HG03575 (cell line): ENCODE results near the gene GATA3.

ENCODE experiments used
- ATAC-seq: cut with Tn5 transposase; IDR thresholded peaks from one replicate; pipeline ENCODE4 v1.9.1; 2021; ENCODE audit not compliant: unreplicated experiment, insufficient number of reproducible peaks, low FRiP score; ENCODE audit errors: extremely low read depth

GATA3 gene

DNA sequence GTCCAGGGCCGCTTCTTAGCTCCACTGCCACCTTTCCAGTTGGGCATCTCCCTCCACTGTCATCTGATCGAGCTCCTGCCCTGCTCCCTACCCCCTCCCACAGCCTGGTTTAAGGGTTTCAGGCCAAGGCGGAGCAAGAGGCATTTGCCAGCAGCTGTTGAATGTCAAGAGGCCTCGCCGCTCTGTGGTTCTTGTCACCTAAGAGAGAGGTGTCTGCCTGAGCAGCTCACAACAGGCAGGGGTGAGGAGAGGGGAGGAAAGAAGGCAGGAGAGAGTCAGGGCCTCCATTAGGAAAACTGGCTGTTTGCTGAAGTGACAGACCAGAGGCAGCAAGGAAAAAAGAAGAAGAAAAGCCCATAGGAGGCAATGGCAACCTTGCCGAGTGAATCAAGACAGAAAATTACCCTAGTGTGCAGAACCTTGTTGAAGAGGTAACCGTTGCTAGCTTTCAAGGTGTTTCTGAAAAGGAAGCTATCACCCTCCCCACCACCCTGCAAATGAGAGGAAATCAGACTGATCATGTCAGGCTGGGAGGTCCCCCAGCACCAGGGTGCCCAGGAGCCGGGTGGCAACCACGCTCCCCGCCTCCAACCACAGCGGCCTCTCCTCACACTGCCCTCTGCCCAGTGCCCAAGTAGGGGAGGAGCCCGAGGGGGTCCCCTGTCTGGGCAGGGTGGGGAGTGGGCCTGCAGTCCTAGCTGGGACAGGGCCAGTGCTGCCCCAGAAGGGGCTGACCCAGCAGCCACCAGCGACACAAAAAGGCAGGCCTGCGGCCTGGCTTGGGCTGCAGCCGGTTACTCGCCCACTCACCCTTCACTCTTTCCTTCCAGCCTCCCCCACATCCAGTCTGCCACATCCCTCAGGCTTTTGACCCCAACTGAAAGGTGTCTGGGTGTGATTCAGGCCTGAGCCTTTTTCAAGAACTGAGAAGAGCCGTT is 7.1 kb downstream of the GATA3 start:
- ATAC-seq = no peak

DNA sequence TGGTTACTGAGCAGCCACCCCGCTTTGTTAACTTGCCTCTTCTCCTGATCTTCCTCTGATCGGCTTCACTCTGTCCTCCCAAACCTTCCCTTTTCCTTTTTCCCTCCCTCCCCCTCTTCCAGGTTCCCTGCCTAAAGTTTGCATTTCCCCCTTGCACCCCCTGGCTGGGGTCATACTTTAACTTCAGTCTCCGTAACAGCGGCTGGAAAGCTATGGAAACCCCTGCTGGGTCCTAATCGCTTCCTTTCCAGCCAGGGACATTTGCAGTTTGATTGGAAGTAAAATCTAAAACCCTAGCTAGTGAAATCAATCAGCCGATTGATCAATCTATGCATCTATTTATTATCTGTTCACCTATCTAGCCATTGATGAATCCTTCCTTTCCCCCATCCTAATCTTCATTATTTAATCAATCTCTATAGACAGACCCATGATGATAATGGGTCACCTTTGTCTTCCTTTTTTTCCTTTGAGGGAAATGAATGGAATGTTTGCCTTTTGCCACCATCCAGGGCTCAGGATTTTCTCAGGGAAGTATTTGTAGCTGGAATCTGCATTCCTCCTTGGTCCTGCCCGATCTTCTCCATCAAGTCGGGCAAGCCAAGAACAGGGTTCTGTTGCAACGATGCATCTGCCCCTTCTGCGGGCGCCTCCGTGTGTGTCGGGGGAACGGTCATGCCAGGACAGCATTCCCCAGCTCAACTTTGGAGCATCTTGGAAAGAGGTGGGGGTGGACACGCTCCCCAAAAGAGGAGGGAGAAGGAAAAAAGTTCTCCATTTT is 8.8 kb downstream of the GATA3 start:
- no peak for ATAC-seq

DNA sequence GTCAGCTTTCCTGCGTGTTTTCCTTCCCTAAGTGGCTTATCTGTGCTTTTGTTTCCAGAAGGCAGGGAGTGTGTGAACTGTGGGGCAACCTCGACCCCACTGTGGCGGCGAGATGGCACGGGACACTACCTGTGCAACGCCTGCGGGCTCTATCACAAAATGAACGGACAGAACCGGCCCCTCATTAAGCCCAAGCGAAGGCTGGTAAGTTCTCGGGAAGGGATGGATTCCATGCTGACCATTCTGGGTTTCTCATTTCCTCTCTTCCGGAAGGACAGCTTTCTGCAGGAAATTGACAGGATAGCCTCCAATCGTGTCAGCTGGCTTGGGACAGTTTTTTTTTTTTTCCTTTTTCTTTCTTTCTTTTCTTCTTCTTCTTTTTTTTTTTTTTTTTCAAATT is 9.4 kb downstream of the GATA3 start:
- ATAC-seq = no peak

DNA sequence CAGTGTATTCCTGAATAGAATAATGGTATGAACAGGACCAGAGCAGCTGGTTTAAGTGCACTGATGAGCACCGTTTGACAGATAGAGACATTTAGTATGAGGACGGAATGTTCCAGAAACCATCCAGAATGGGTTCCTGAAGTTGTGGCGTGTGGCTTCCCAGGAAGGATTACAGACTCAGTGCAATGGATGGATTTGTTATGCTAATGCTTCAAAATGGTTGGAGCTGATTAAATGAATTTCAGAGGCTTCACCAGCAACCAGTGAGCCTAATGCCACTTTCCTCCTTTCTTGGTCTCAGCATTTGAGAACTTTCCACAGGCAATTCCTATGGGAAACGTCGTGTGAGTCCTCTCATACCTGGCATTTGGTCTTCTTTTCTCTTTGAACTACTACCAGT is 9.9 kb downstream of the GATA3 start:
- ATAC-seq = no peak

DNA sequence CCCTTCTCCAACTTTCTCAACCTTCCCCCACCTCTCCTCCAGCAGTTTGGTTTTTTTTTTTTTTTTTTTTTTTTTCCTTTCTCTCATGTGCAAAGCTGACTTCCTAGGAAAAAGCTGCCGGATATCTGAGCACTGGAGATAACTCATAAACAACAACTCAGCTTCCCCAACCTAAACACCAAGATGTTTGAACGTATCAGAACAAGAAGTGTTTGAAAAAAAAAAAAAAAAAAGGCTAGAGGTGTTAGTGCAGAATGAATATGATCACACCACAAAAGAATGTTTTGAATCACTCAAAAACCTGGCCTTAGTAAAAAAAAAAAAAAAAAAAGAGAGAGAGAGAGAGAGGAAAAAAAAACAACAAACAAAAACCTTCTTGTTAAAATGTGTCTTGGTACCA is 11.2 kb downstream of the GATA3 start:
- no peak for ATAC-seq

DNA sequence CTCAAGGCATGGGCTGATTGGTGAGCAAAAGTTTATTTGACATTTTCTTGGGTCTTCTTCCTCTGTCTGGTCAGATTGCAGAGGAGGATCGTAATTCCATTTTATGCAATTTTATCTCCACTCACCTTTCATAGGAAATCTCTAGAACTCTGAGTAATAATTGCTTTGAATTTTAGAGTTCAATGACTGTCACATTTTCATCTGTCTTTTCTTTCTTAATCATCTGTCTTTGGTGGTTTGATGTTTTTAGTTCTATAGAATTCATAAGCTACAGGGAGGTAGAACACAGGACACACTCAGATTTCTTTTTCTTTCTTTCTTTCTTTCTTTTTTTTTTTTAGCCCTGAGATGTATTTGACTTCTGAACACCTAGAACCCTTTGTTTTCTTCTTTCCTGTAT is 11.6 kb downstream of the GATA3 start:
- ATAC-seq = no peak

DNA sequence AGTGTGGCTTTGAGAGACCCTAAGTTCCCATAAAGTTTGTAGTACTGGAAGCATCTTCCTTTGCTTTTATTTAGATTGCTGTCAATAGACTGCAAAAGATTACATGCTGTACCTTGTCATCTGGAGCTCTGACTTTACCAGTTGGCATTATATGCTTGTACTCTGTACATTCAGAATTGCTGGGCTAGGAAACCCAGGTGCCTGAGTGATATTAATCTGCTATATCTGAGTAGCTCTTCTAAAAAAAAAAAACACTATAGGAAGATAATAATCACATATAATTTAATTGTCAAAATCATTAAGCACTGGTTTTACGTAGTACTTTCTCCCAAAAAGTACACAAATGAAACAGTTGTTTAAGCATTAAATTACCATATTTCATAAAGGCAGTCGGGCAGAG is 12.3 kb downstream of the GATA3 start:
- no peak for ATAC-seq

DNA sequence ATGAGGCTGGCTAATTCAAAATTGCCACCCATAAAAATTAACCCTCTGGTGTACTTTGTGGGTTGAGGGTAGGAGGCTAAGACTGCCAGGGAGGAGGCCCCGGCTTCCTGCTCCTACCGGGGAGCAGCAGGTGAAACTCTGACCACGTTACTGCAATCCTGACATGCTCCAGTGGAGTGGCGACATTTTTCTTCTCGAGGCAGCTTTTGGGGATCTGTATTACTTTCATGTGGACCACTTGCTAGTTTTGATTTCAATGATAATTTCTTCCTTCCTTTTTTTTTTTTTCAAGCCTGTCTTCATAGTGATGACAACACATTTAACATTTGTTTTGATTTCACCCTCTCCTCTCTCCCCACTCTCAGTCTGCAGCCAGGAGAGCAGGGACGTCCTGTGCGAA is 14.6 kb downstream of the GATA3 start:
- no peak for ATAC-seq

DNA sequence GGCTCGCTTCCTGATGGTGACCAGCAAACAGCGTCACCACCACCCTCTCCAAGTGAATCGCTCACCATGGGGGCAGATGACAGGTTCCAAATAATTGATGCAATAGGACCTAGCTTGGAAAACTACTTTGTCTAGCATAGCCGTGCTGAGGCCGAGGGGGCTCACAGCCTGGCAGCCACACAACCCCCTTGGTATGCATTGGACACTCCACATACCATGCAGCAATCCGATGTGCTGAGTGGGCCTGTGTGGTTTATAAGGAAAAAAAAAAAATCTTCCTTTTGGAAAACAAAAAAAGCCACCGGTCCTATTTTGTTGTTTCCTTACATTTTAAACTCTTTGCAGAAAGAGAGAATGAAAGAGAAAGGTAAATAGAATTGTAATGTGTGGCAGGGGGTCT is 15.1 kb downstream of the GATA3 start:
- no peak for ATAC-seq

DNA sequence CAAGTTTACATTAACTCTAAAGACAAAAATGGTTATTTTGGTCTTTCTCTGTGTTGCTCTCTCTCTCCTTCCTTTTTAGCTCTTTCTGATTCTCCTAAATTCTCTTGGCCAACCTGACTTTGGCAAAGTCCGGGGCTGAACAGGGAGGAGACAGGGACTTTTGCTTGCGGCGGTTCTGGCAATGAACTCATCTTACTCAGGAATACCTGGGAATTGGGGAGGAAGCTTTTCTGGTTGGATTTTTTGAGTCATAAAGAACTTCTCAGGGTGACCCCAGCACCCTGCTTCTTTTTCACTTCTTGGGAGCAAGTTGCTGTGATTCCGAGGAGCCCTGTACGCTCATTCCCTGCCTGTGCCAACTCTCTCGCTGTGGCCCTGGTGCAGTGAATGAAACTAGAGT is 16.0 kb downstream of the GATA3 start:
- ATAC-seq = no peak

DNA sequence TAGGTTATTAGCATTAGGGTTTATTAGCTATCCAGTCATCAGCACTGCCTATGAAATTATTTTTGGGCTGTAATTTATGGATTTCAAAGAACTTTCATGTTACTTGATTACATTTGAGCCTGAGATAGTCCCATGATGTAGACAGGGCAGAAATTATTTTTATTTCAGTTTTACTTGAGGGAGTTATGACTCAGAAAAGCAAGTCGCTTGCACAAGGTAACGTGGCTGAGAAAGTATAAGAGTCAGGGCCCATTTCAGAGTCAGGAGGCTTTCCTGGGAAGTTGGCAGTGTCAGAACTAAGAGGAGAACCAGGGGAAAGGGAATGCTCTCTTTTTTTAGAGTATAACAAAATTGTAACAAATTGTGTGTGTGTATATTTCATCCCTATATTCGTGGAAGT is 16.5 kb downstream of the GATA3 start:
- no peak for ATAC-seq

DNA sequence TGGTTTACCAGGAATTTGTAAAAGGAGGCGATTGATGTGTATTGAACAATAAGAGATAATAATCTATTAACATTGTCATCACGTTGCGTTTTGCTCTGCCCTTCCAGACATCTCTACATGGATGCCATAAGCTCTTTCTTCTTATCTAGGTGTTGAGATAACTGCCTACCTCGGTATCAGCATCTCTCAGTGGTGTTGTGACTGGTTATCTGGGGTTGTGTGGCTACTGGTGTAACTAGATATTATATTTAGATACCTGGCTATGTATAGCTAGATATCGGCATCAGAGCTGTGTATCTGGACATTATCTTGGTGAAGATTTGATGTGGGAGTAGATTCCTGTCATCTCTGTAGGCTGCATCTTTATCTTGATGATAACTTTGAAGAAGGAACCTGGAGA is 17.2 kb downstream of the GATA3 start:
- no peak for ATAC-seq

DNA sequence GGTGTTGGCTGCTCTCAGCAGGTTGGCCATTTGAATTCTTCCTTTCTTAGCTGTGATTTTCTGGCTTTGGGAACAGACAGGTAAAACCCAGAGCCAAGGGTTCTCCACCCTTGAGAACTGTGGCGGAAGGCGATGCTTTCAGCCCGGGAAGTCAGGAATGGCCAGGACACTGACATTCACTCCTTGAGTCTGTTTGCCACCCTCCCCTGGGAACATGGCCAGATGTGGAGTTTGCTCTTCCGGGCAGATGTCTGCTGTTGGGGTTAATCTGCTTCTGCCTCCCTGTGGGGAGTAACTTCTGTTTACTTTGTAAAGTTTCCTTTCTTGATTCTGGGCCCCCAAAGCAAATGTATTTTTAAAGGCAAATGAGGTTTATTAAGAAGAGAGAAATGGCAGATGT is 17.7 kb downstream of the GATA3 start:
- ATAC-seq = no peak

DNA sequence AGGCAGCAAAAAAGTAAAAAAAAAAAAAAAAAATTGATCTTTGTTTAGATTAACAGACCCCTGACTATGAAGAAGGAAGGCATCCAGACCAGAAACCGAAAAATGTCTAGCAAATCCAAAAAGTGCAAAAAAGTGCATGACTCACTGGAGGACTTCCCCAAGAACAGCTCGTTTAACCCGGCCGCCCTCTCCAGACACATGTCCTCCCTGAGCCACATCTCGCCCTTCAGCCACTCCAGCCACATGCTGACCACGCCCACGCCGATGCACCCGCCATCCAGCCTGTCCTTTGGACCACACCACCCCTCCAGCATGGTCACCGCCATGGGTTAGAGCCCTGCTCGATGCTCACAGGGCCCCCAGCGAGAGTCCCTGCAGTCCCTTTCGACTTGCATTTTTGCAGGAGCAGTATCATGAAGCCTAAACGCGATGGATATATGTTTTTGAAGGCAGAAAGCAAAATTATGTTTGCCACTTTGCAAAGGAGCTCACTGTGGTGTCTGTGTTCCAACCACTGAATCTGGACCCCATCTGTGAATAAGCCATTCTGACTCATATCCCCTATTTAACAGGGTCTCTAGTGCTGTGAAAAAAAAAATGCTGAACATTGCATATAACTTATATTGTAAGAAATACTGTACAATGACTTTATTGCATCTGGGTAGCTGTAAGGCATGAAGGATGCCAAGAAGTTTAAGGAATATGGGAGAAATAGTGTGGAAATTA is 19.4 kb downstream of the GATA3 start:
- ATAC-seq = no peak

DNA sequence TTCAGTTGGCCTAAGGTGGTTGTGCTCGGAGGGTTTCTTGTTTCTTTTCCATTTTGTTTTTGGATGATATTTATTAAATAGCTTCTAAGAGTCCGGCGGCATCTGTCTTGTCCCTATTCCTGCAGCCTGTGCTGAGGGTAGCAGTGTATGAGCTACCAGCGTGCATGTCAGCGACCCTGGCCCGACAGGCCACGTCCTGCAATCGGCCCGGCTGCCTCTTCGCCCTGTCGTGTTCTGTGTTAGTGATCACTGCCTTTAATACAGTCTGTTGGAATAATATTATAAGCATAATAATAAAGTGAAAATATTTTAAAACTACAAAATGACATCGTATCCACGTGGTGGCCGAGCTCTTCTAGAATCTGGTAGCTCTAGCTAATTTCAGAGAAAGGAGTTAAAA is 20.4 kb downstream of the GATA3 start:
- no peak for ATAC-seq

DNA sequence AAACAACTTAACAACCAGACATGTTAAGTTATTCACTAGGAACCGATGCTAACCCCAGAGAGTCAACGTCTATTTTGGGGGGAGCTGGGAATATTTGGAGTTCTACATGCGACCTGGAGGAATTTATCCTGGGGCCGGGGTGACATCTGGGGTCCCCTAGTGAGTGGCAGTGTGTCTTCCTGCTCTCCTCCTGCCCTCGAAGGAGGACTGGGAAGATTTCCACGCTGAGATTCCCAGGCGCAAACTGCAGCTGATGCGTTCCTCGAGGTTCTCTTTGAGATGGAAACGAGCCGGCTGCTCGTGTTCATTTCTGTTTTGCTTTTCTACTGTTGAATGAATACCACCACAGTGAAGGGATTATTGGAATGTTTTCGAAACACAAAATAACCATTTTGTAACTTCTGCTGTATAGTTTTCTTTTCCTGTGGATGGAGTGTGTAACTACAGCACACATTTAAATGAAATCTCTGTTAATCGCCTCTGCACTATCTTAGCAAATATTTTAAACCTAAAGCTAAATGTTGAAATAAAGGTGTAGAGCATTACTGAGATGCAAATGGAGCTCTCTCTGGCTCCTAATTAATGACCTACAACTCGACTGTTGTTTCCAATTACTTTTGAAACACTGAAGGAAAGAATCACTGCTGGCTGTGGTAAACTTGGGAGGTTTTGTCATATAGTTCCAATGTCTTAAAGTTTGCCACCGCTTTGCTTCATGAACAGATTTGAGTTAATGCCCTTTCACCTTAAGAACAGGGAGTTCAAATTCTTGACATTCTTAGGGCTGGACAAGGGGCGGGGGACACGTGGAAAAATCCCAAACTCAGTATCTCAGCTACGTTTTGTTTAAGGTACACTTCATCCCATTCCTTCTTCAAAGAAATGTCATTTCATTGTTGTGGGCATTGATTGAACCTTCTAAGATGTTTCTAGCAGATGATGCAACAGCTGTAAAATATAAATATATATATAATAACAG is 21.1 kb downstream of the GATA3 start:
- ATAC-seq = no peak

DNA sequence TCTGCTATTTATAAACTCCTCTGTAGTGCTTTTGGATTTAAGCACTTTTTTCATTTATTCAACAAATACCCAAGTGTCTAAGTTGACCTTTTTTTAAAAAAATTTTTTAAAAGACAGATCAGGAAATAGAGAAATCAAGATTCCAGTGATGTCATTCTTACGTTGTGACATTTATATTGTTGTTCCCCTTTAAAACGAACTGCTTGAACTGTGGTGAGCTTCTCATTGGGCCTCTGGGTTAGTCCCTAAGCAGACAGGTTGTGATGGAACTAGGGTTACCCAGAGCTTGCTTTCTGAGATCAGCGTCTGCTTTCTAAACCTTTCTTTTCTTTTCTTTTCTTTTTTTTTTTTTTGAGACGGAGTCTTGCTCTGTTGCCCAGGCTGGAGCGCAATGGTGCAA is 22.4 kb downstream of the GATA3 start:
- ATAC-seq = no peak

DNA sequence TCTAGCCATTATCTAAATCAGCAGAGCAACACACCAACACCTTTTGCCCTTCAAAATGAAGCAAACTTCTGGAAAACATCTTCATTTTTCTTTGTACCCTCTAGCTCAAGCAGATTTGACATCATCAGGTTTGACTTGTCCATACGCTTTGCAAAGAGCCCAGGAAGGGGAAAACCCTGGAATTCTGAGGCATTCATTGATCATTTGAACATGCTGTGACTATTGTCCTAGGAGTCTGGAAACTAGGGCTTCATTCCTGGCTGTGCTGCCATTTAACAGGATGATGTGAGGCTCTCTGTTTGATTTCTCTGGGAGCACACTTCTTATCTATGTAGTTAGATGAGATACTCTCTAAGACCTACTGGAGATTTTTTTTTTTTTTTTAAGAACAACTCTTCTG is 23.5 kb downstream of the GATA3 start:
- no peak for ATAC-seq

DNA sequence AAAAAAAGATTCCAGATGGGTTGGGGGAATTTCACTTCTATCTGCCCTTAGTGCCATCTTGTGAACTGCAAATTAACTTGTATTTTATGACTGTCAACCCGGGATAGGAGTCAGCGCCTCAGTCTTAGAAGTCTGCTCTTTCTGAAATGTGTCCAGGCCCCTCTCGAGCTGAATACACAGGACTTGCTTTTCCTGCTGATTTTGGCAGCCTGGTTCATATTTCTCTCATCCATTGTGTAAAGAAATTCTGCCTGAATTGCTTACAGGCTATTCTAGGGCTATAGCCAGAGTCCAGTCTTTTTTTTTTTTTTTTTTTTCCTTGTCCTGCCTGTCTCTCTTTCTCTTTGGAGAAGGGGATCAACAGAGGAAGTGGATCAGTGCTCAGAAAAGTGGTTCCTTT is 24.6 kb downstream of the GATA3 start:
- no peak for ATAC-seq
